GM18507 (cell line): ENCODE results near the gene PTDSS2.

Source experiments
- DNase-seq: peaks from one replicate; pipeline ENCODE4 v3.0.0; 2011; ENCODE audit warnings: low read depth; ENCODE audit not compliant: insufficient read length; ENCODE audit errors: extremely low spot score
- FAIRE-seq: peaks from 2 replicates; lab custom pipeline; 2011; peaks lifted over from hg19 to GRCh38; lab: Jason Lieb, UNC

PTDSS2 gene

DNA sequence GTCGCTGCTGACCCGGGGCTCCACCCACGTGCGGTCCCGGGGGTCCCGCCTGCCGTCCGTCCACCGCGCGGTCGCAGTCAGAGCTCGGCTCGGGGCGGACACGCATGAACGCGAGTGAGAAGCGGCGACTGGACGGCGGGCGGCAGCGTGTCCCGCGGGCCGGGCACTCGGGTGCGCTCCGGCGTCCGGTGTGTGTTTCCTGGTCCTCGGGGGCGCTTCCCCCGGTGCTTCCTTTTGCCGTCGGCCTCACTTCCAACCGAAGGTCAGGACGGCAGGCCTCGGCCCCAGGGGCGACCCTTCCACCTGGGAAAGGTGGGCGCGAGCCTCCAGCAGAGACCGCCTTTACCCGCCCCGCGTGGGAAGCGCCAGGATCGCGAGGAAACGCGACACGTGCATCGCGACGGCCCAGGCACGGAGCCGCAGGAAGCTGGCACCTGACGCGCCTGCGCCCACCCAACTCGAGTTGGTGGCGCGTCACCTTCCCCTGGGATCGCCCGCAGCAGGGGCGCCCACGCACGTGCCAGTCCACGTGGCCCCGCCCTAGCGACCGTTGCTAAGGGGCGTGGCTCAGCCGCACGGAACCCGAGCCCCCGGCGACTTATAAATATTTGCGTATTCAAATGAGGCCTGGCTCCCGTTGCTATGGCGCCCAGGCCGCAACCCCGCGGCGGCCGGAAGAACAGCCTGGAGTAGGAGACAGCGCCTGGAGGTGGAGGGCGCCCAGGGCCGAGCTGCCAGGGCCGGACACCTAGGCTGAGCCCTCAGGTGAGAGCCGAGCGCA is 87.0 kb downstream of the PTDSS2 start, which contains the start of gene LRRC56:
Gene LRRC56 (plus strand): TSS at position 687 of the 781 bp plus-strand sequence. CDS start 3,158 bp downstream, outside the sequence.
- FAIRE-seq: peak; percentile 95

DNA sequence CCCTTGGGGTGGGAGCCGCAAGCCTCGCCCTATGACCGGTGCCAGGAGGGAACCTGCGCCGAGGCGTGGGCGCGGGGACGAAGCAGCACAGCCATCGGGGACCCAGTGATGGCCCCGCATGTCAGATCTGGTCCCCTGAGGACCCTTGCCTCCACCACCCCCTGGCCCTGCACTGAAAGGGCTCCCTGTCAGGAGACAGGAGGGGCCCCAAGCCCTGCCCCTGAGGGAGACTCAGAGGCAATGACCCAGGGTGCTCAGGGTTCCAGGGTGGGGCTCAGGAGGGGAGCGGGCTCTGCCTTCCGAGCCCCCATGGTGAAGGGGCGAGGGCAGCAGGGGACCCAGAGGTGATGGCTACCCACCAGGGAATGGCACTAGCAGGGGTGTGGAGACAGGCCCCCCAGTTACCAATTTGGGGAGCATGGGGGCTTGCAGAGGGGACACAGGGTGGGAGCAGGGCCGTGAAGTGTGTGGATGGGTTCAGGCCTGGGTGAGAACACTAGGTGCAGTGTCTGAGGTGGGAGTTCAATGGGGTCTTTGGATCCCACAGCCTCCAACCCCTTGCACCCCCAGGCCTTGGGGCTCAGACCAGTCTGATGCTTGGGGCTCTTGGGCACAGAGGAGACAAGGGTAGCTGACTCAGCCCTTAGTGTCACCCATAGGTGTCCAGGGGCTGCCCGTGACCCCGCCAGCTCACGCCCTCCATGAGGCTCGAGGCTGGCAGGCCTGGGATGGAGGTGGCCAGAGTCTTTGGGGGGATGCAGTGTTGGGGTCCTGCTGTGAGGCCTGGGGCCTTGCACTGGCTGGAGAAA is 87.7 kb downstream of the PTDSS2 start:
- DNase-seq: no peak
- no peak for FAIRE-seq

More for the DNA sequence above, 87.0 kb downstream of the PTDSS2 start, which contains the start of gene LRRC56:
- DNase-seq: peak; percentile 96

DNA sequence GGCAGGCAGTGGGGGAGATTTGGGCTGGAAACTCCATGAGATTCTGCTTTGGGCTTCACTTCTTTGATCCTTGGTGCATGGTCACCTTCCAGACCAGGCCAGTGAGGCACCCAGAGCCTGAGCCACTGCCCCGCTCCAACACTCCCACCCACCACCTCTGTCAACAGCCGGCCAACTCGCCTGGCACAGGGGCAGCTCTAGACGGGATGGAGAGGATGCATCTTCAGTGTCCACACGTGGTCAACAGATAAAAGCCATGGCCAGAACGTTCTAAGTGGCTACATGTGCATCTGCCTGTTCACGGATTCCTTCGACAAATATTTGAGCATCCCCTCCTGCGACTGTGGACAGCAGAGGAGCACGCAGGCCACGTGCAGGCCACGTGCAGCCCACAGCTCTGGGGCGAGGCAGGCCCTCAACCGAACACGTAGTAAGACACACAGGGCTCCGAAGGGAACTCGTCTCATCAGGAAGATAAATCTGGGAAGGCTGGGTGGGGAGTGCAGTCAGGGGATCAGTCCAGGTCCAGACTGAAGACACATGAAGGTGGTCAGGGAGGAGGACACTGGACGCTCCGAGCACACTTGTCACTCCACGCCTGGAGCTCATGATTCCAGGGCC is 88.5 kb downstream of the PTDSS2 start:
- no peak for DNase-seq
- FAIRE-seq: no peak

DNA sequence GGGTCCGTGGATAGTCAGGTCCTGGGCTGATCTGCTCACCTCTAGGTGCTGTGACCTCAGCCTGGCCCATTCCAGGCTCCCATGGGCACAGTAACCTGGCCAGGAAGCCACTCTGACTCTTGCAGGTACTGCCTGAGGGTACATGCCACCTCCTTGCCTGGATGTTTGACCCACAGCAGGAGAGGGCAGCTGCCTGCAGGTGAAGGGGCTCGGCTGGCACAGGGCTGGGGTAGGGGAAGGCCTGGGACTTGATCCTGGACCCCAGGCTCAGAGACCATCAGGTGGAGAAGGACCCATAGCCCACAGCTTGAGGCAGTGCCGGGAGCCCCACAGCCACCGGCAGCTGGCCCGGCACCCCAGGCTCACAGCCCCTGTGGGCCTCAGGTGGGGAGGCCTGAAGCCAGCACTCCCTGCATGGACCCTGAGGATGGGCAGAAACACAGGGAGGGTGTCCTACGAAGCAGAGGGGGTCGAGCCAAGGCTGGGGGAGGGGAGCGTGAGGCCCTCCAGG is 89.9 kb downstream of the PTDSS2 start:
- FAIRE-seq (no peak), DNase-seq (no peak)
